ENCODE data around the gene GSTM5.

GSTM5 gene

GRCh38 chr1:109762039-109762585 lies 50.1 kb downstream of the GSTM5 start:
- no peak overlapping the region for H3K4me3 ChIP-seq (replicated peaks in 1 of 2; ENCODE audit: low read depth in 2 of 2, low read length in 2 of 2)
- DNase-seq (ENCODE audit: low read depth in 2 of 2): no peak
- no peak for TF ChIP-seq CTCF (IDR thresholded peaks at IDR 0.05; ENCODE audit: low read depth, low read length)

- peak; percentile 84 to 89 for DNase-seq (ENCODE audit: low read depth in 2 of 2)
- H3K4me3 ChIP-seq (replicated peaks in 1 of 2; ENCODE audit: low read depth in 2 of 2, low read length in 2 of 2): no peak overlapping the region
- no peak for TF ChIP-seq CTCF (IDR thresholded peaks at IDR 0.05; ENCODE audit: low read depth, low read length)
Measured at GRCh38 chr1:109762821-109763645, 51.0 kb downstream of the GSTM5 start.

- DNase-seq (ENCODE audit: low read depth in 2 of 2): no peak
- TF ChIP-seq CTCF (IDR thresholded peaks at IDR 0.05; ENCODE audit: low read depth, low read length): no peak
- no peak within 1 kb of the TSS for H3K4me3 ChIP-seq (replicated peaks in 1 of 2; ENCODE audit: low read depth in 2 of 2, low read length in 2 of 2)
Measured at GRCh38 chr1:109763646-109764415, 51.8 kb downstream of the GSTM5 start, which contains the start of gene EPS8L3. Gene EPS8L3, minus strand, starts transcription at chr1:109763923. Its CDS starts 2,174 bp downstream, at chr1:109761749.

GRCh38 chr1:109764561-109765482 lies 52.8 kb downstream of the GSTM5 start:
- no peak overlapping the region for H3K4me3 ChIP-seq (replicated peaks in 1 of 2; ENCODE audit: low read depth in 2 of 2, low read length in 2 of 2)
- no peak for TF ChIP-seq CTCF (IDR thresholded peaks at IDR 0.05; ENCODE audit: low read depth, low read length)
- DNase-seq (ENCODE audit: low read depth in 2 of 2): no peak

- H3K4me3 ChIP-seq (replicated peaks in 1 of 2; ENCODE audit: low read depth in 2 of 2, low read length in 2 of 2): no peak overlapping the region
- TF ChIP-seq CTCF (IDR thresholded peaks at IDR 0.05; ENCODE audit: low read depth, low read length): no peak
- no peak for DNase-seq (ENCODE audit: low read depth in 2 of 2)
Measured at GRCh38 chr1:109765483-109765815, 53.4 kb downstream of the GSTM5 start.

Data from cardiac fibroblast (primary cell).